Keratinocyte (primary cell): ENCODE measurements around the gene WWC2. TPM values are rescaled to one million over a fixed set of nuclear protein-coding genes. Genes with fewer than 3 reads are reported as not detected.

Source experiments
- DNase-seq: peaks from one replicate; pipeline ENCODE4 v3.0.0-alpha.2; 2011; ENCODE audit warnings: low read depth, missing footprints, low spot score
- FAIRE-seq: peaks from 2 replicates; lab custom pipeline; 2011; peaks lifted over from hg19 to GRCh38; lab: Jason Lieb, UNC
- H2AFZ ChIP-seq: 2 replicates; pipeline ENCODE4 v1.6.0; 2012; ENCODE audit warnings: low read length, control low read depth, inconsistent platforms; ENCODE audit not compliant: control insufficient read depth
- H3K27ac ChIP-seq: 2 replicates; pipeline ENCODE4 v1.5.1; 2011; ENCODE audit warnings: low read length; ENCODE audit not compliant: control insufficient read depth, insufficient read depth
- H3K27me3 ChIP-seq: 3 replicates; pipeline ENCODE4 v1.6.0; 2011; ENCODE audit warnings: low read length; ENCODE audit not compliant: control insufficient read depth, insufficient read depth; ENCODE audit errors: extremely low read depth
- H3K36me3 ChIP-seq, 2 experiments: 2 replicates in 1 of 2; 3 replicates in 1 of 2; pipeline ENCODE4 v1.5.1; 2011; ENCODE audit warnings: low read length in 2 of 2, mild to moderate bottlenecking in 1 of 2; ENCODE audit not compliant: control insufficient read depth in 2 of 2, insufficient read depth in 2 of 2; ENCODE audit errors: extremely low read depth in 1 of 2
- H3K4me1 ChIP-seq: 3 replicates; pipeline ENCODE4 v1.5.1; 2011; ENCODE audit warnings: low read length; ENCODE audit not compliant: control insufficient read depth, insufficient read depth; ENCODE audit errors: extremely low read depth
- H3K4me2 ChIP-seq: 3 replicates; pipeline ENCODE4 v1.6.0; 2011; ENCODE audit warnings: low read depth, low read length; ENCODE audit not compliant: control insufficient read depth, insufficient read depth; ENCODE audit errors: extremely low read depth
- H3K4me3 ChIP-seq, 3 experiments: fragments of 200-600 bp in 1 of 3; sonication (generic) in 1 of 3; 2 replicates in 2 of 3; 3 replicates in 1 of 3; pipeline ENCODE4 v1.5.1; 2011 to 2016; ENCODE audit warnings: low read length in 3 of 3, mild to moderate bottlenecking in 3 of 3, control low read depth in 2 of 3, inconsistent platforms in 1 of 3, low read depth in 1 of 3, mixed read lengths in 1 of 3, mixed run types in 1 of 3, moderate library complexity in 1 of 3; ENCODE audit not compliant: control insufficient read depth in 2 of 3, insufficient read depth in 2 of 3; ENCODE audit errors: extremely low read depth in 1 of 3
- H3K79me2 ChIP-seq: 2 replicates; pipeline ENCODE4 v1.6.0; 2012; ENCODE audit warnings: low read length; ENCODE audit not compliant: control insufficient read depth, insufficient read depth
- H3K9ac ChIP-seq: 3 replicates; pipeline ENCODE4 v1.6.0; 2011; ENCODE audit warnings: low read length; ENCODE audit not compliant: control insufficient read depth, insufficient read depth; ENCODE audit errors: extremely low read depth
- H3K9me1 ChIP-seq: 3 replicates; pipeline ENCODE4 v1.6.0; 2011; ENCODE audit warnings: low read length; ENCODE audit not compliant: control insufficient read depth, insufficient read depth; ENCODE audit errors: extremely low read depth
- H3K9me3 ChIP-seq: 2 replicates; pipeline ENCODE4 v1.5.1; 2012; ENCODE audit warnings: low read depth, low read length; ENCODE audit not compliant: control insufficient read depth
- H4K20me1 ChIP-seq: 3 replicates; pipeline ENCODE4 v1.6.0; 2011; ENCODE audit warnings: low read length; ENCODE audit not compliant: control insufficient read depth, insufficient read depth; ENCODE audit errors: extremely low read depth
- EZH2 ChIP-seq: IDR thresholded peaks from one replicate; pipeline ENCODE4 v1.6.1; 2012; ENCODE audit warnings: inconsistent platforms, mild to moderate bottlenecking, low read length, moderate library complexity
- dilution Hi-C: fragments of 300-500 bp; cut with MboI; formaldehyde crosslinking; loops from one replicate; pipeline ENCODE4 v1.7.0; 2020; ENCODE audit warnings: low sequenced_read_pairs; ENCODE audit not compliant: extremely low pct_ligation_motif_present
- polyA plus RNA-seq, 5 experiments: library from polyadenylated mRNA; depleted of rRNA in 3 of 5; stranded (reverse) in 3 of 5; stranded (forward) in 1 of 5; unstranded in 1 of 5; fragments of >200 nt; gene quantifications; 1 replicate in 1 of 5; 2 replicates in 3 of 5; 3 replicates in 1 of 5; pipeline versions ENCODE4 v1.2.1 to v1.2.3, GENCODE V29; 2011 to 2012; ENCODE audit warnings: missing spikeins in 2 of 5, low read depth in 1 of 5, low replicate concordance in 1 of 5
- TF ChIP-seq, protein P1 (sequence below), 3 experiments: IDR thresholded peaks in 1 of 3; conservative IDR thresholded peaks in 1 of 3; optimal IDR thresholded peaks in 1 of 3; 2 replicates in 2 of 3; 3 replicates in 1 of 3; pipeline versions ENCODE3 to v1.5.1; 2011; ENCODE audit warnings: low read length in 3 of 3, mild to moderate bottlenecking in 3 of 3, moderate library complexity in 2 of 3, control low read depth in 1 of 3, inconsistent platforms in 1 of 3; ENCODE audit not compliant: insufficient read depth in 2 of 3; ENCODE audit errors: extremely low read depth in 1 of 3

The WWC2 gene
- polyA plus RNA-seq, 1 donor (not counting 4 experiments of a cell fraction or from before 2014, with no cell fraction given), result 15.4 TPM

- dilution Hi-C loops, result no loop called here
- Histone ChIP-seq H3K27ac (peak overlapping the region; percentile 31), H3K9me1 (peaks cover 4% of the 10 kb centered on the region), H3K9ac (no peak overlapping the region), H3K4me3 (no peak overlapping the region), H3K79me2 (peaks cover 2% of the 10 kb centered on the region), H3K27me3 (no peaks in the 10 kb centered on the region), H2AFZ (no peak overlapping the region), H3K36me3 (peaks cover 0 to 7% of the 10 kb centered on the region in 2 experiments), H4K20me1 (no peaks in the 10 kb centered on the region), H3K4me1 (peaks cover 15% of the 10 kb centered on the region), H3K4me2 (peak overlapping the region; percentile 7), H3K9me3 (no peaks in the 10 kb centered on the region)
- FAIRE-seq (peak; percentile 90), DNase-seq (no peak)
- TF ChIP-seq, protein P1, sequence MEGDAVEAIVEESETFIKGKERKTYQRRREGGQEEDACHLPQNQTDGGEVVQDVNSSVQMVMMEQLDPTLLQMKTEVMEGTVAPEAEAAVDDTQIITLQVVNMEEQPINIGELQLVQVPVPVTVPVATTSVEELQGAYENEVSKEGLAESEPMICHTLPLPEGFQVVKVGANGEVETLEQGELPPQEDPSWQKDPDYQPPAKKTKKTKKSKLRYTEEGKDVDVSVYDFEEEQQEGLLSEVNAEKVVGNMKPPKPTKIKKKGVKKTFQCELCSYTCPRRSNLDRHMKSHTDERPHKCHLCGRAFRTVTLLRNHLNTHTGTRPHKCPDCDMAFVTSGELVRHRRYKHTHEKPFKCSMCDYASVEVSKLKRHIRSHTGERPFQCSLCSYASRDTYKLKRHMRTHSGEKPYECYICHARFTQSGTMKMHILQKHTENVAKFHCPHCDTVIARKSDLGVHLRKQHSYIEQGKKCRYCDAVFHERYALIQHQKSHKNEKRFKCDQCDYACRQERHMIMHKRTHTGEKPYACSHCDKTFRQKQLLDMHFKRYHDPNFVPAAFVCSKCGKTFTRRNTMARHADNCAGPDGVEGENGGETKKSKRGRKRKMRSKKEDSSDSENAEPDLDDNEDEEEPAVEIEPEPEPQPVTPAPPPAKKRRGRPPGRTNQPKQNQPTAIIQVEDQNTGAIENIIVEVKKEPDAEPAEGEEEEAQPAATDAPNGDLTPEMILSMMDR (optimal IDR thresholded peaks at IDR 0.05 in 1 of 3, IDR thresholded peaks at IDR 0.05 in 1 of 3, conservative IDR thresholded peaks at IDR 0.05 in 1 of 3; ENCODE audit: extremely low read depth in 1 of 3, insufficient read depth in 2 of 3, low read length in 3 of 3), result no peak
- no peak for TF ChIP-seq EZH2
These were observed 101.4 kb downstream of the WWC2 start for GRCh38 chr4:183200453-183200852.

DNA sequence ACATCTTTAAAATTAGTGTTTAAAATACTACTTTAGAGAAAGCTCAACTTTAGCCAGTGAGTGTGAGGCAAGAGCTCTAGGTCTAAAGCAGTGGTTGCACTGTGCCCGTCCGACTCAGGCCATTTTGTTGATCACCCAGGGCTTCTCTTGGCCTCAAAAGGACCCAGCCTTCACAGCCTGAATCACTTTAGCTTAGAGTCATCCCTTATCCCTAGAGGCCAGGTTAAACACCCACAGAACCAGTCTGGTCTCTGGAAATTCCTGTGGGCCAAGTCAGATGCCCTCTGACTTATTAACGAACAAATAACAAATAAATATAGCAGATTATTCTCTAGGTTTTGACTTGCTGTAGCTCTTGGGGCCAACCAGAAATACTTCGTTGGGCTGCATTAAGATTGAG is 102.3 kb downstream of the WWC2 start:
- DNase-seq, result no peak
- H3K4me1 ChIP-seq, result peaks cover 15% of the 10 kb centered on the region
- H3K4me3 ChIP-seq, result no peak overlapping the region
- H2AFZ ChIP-seq, result no peak overlapping the region
- H3K79me2 ChIP-seq, result peaks cover 5% of the 10 kb centered on the region
- peaks cover 0 to 4% of the 10 kb centered on the region in 2 experiments for H3K36me3 ChIP-seq
- peaks cover 4% of the 10 kb centered on the region for H3K9me1 ChIP-seq
- H3K27me3 ChIP-seq, result no peaks in the 10 kb centered on the region
- peak overlapping the region; percentile 31 for H3K27ac ChIP-seq
- dilution Hi-C loops, result no loop called here
- no peak overlapping the region for H3K9ac ChIP-seq
- H3K4me2 ChIP-seq, result peak overlapping the region; percentile 7
- no peaks in the 10 kb centered on the region for H4K20me1 ChIP-seq
- H3K9me3 ChIP-seq, result no peaks in the 10 kb centered on the region
- peak; percentile 44 for FAIRE-seq
- TF ChIP-seq, protein P1 (optimal IDR thresholded peaks at IDR 0.05 in 1 of 3, IDR thresholded peaks at IDR 0.05 in 1 of 3, conservative IDR thresholded peaks at IDR 0.05 in 1 of 3; ENCODE audit: extremely low read depth in 1 of 3, insufficient read depth in 2 of 3, low read length in 3 of 3), result no peak
- no peak for TF ChIP-seq EZH2
